ENCODE data around the gene EYS. TPM values are rescaled to one million over a fixed set of nuclear protein-coding genes. Genes with fewer than 3 reads are reported as not detected.

Gene EYS
- total RNA-seq, 1 experiment from 2014 or later = not detected

GRCh38 chr6:65299236-65299635 is 407.8 kb downstream of the EYS start:
- H2AFZ ChIP-seq (ENCODE audit: low read depth, low read length, poor library complexity, severe bottlenecking) = no peak overlapping the region
- H4K20me1 ChIP-seq (ENCODE audit: insufficient read depth) = no peaks in the 10 kb centered on the region
- H3K4me3 ChIP-seq (replicated peaks in 1 of 2; ENCODE audit: low read depth in 1 of 2, low read length in 2 of 2) = no peak overlapping the region
- TF ChIP-seq POLR2A (IDR thresholded peaks at IDR 0.05; ENCODE audit: borderline replicate concordance, extremely low read depth, insufficient read depth, insufficient read length) (no peak), JUND (IDR thresholded peaks at IDR 0.05) (no peak), CTCF (IDR thresholded peaks at IDR 0.05 in 2 of 3, conservative IDR thresholded peaks at IDR 0.05 in 1 of 3; ENCODE audit: borderline replicate concordance in 1 of 3, insufficient read depth in 1 of 3, low read depth in 2 of 3, low read length in 2 of 3) (no peak), ZFX (IDR thresholded peaks at IDR 0.05) (no peak), MAX (IDR thresholded peaks at IDR 0.05) (no peak), TCF7L2 (IDR thresholded peaks at IDR 0.05; ENCODE audit: borderline replicate concordance, extremely low read depth, insufficient read depth, insufficient read length) (no peak), CBX3 (IDR thresholded peaks at IDR 0.05; ENCODE audit: low read depth) (no peak), ZNF274 (IDR thresholded peaks at IDR 0.05; ENCODE audit: low read depth, low read length) (no peak), RAD21 (IDR thresholded peaks at IDR 0.05; ENCODE audit: low read depth) (no peak), SP1 (IDR thresholded peaks at IDR 0.05; ENCODE audit: low read depth) (no peak), SIN3A (IDR thresholded peaks at IDR 0.05; ENCODE audit: low read depth) (no peak), ELF1 (IDR thresholded peaks at IDR 0.05; ENCODE audit: borderline replicate concordance, low read depth) (no peak), EZH2phosphoT487 (IDR thresholded peaks at IDR 0.05; ENCODE audit: borderline replicate concordance) (no peak)
- ATAC-seq = no peak
- no TSS peak for BruUV-seq (replicated peaks)
- no peaks in the 10 kb centered on the region for H3K27me3 ChIP-seq (ENCODE audit: insufficient read depth, low read length)
- H3K27ac ChIP-seq (ENCODE audit: low read depth, low read length) = no peak overlapping the region
- intact Hi-C loops (cut with micrococcal nuclease) = no loop called here
- no peak overlapping the region for H3K9ac ChIP-seq (ENCODE audit: low read length)
- no peak overlapping the region for H3K4me2 ChIP-seq (ENCODE audit: low read length)
- ChIA-PET POLR2A (no interaction called here), RAD21 (ENCODE audit: low non-redundant PET in 1 of 2, low total read pairs in 2 of 2, uncharacterized antibody in 2 of 2, unreplicated experiment in 2 of 2) (no interaction called here), CTCF (no interaction called here)
- H3K79me2 ChIP-seq (ENCODE audit: insufficient read depth, low read length) = no peaks in the 10 kb centered on the region
- H3K4me1 ChIP-seq (ENCODE audit: control insufficient read depth in 1 of 2, insufficient read depth in 2 of 2, low read length in 2 of 2) = no peaks in the 10 kb centered on the region
- no peak for DNase-seq (ENCODE audit: low read depth, low spot score)
- H3K36me3 ChIP-seq (ENCODE audit: control insufficient read depth in 1 of 2, insufficient read depth in 2 of 2, low read length in 2 of 2) = no peaks in the 10 kb centered on the region
- H3K9me2 ChIP-seq (ENCODE audit: insufficient read depth) = no peaks in the 10 kb centered on the region
- H3K9me3 ChIP-seq (ENCODE audit: control insufficient read depth in 1 of 2, insufficient read depth in 1 of 2, low read depth in 1 of 2, low read length in 2 of 2) = peaks cover 0 to 14% of the 10 kb centered on the region in 2 experiments; a peak in 1 of 4 replicates
